ENCODE results near the gene NHS.

GRCh38 chrX:17703201-17703600 lies 328.2 kb downstream of the NHS start:
- TF ChIP-seq CTCF (IDR thresholded peaks at IDR 0.05) (no peak), POLR2A (IDR thresholded peaks at IDR 0.05) (no peak)
